H7 (cell line): Measurements from ENCODE around the gene NPAS3. TPM values are rescaled to one million over a fixed set of nuclear protein-coding genes. Genes with fewer than 3 reads are reported as not detected.

Experiments
- DNase-seq: peaks from one replicate; pipeline ENCODE4 v3.0.0; 2012
- H3K27me3 ChIP-seq: 2 replicates; pipeline ENCODE4 v1.6.0; 2011; ENCODE audit warnings: mild to moderate bottlenecking, low read length; ENCODE audit not compliant: control insufficient read depth, insufficient read depth
- H3K36me3 ChIP-seq: replicated peaks from 2 replicates; pipeline ENCODE4 v1.5.1; 2011; ENCODE audit warnings: low read length; ENCODE audit not compliant: control insufficient read depth, insufficient read depth
- H3K4me3 ChIP-seq: 2 replicates; pipeline ENCODE4 v1.5.1; 2011; ENCODE audit warnings: low read depth, mild to moderate bottlenecking, control low read depth, low read length, moderate library complexity; ENCODE audit not compliant: insufficient read depth
- total RNA-seq: library from RNA; depleted of rRNA; stranded (reverse); fragments of >200 nt; shearing (Covaris generic); gene quantifications from 2 replicates; pipeline ENCODE4 v1.2.3, GENCODE V29; 2014

NPAS3 gene
- total RNA-seq, 1 experiment from 2014 or later, result 4.3 TPM

DNA sequence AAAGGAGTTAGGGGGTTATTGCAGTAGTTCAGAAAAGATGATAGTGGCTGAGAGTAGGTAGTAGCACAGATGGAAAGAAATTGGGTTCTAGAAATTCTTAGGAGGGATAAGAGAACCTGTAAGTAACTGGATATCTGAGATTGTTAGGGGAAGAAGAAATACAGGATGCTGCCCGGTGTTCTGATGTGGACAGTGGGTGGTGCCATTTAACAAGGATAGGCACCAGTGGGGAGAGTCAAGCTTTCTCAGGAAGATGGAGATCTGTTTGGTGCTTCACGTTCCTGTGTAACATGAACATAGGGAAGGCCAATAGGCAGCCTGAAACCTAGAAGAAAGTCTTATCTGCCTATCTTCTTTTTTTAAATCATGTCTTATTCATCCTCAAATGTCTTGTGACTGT, 245.9 kb downstream of the NPAS3 start:
- DNase-seq, result no peak

DNA sequence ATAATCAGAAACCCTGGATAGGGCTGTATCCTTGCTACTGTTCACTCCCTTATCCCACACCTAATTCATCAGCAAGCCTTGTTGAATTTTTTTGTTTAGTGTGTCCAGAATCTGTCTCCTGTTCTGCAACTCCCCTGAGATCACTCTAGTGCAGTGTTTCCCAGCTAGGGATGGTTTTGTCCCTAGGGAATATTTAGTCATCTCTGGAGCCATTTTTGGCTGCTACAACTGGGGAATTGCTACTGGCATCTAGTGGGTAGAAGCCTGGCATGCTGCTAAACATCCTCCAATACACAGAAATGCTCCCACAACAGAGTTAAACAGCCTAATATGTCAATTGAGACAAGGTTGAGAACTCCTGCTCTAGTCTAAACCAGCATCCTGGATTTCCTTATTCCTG, 248.0 kb downstream of the NPAS3 start:
- Histone ChIP-seq H3K4me3 (no peak overlapping the region), H3K27me3 (no peaks in the 10 kb centered on the region), H3K36me3 (no peaks in the 10 kb centered on the region)
- DNase-seq, result no peak

More for the DNA sequence above, 245.9 kb downstream of the NPAS3 start:
- no peaks in the 10 kb centered on the region for H3K36me3 ChIP-seq
- H3K27me3 ChIP-seq, result no peaks in the 10 kb centered on the region
- no peak overlapping the region for H3K4me3 ChIP-seq

DNA sequence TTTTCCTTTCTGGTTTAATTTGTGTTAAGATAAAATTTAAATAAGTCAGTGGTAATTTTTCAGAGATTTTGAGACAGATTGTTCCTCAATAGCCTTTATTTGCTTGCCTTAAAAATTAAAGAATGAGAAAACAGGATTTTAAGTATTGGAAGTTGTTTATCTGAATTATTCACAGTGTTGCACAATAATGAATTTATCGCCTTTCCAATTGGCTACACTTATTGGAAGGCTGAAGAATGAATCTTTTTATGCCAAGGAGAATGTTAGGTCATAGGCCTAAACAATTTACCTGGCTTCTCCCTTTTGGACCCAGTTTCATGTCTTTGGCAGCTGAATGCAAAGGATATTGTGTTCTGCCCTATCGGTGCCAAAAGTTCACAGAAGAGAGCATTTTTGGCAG, 250.2 kb downstream of the NPAS3 start:
- DNase-seq, result no peak
- no peak overlapping the region for H3K4me3 ChIP-seq
- no peaks in the 10 kb centered on the region for H3K27me3 ChIP-seq
- H3K36me3 ChIP-seq, result no peaks in the 10 kb centered on the region

DNA sequence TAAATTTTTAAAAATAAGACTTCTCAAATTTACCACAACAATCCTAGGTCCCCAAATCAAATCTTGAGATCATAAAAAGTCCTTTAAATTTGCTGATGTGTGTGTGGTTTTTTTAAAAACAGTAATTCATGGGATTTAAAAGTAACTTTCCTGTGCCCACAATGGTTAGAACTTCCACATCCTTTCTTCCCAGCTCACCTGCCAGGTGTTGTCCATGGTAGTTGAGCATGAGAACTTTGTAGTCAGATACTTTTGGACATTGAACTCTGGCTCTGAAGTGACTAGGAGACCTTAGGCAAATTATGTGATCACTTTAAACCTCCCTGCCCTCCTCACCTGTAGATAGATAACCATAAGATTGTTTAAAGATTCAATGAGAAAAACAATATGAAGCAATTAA, 253.2 kb downstream of the NPAS3 start:
- Histone ChIP-seq H3K27me3 (no peaks in the 10 kb centered on the region), H3K4me3 (no peak overlapping the region), H3K36me3 (no peaks in the 10 kb centered on the region)
- DNase-seq, result no peak

DNA sequence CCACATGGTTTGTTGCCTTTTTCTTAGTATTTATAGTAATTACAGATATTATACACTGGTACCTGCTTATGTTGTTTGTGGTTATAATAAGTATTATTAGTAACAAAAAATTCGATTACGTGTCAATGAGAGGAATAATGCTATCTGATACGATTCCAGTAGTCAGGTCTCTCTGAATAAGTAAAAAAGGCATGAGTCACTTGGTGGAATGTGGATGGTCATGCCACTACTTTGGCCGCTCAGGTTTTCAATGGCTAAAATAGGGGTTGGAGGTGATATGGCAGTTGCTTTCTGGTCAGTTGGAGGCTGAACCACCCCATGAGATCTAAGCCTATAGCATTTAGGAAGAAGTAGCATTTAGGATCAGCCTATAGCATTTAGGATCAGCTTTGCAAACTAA, 255.9 kb downstream of the NPAS3 start:
- DNase-seq, result no peak
- no peaks in the 10 kb centered on the region for H3K36me3 ChIP-seq

DNA sequence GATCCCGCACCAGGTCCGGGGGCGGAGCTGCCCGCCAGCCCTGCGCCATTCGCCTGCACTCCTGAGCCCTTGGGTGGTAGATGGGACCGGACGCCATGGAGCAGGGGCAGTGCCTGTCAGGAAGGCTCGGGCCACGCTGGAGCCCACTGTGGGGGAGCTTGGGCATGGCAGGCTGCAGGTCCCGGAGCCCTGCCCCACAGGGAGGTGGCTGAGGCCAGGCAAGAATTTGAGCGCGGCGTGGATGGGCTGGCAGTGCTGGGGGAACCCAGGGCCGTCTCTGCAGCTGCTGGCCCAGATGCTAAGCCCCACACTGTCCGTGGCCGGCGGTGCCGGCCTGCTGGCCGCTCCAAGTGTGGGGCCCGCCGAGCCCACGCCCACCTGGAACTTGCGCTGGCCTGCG, 260.0 kb downstream of the NPAS3 start:
- no peak overlapping the region for H3K4me3 ChIP-seq
- no peaks in the 10 kb centered on the region for H3K27me3 ChIP-seq
- no peak for DNase-seq
- H3K36me3 ChIP-seq, result no peaks in the 10 kb centered on the region

More for the DNA sequence above, 255.9 kb downstream of the NPAS3 start:
- Histone ChIP-seq H3K27me3 (no peaks in the 10 kb centered on the region), H3K4me3 (no peak overlapping the region)

DNA sequence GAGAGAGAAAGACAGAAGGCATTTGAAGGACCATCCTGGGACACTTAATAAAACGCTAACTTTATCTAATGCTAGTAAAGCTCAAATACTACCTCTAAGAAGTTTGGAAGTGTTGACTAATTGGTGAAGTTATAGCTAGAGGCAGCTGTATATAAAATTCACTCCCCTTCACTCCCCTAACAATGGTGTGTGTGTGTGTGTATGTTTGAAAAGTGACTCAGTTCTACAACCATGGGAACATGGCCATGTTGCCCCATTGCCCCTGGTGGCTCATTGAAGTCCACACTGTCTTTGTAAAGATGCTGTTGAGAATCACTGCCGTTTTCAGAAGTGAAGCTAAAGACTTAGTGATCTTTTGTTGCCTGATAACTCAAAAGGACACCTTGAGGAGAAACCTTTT, 262.4 kb downstream of the NPAS3 start:
- no peak for DNase-seq
- Histone ChIP-seq H3K36me3 (no peaks in the 10 kb centered on the region), H3K27me3 (no peaks in the 10 kb centered on the region), H3K4me3 (no peak overlapping the region)

DNA sequence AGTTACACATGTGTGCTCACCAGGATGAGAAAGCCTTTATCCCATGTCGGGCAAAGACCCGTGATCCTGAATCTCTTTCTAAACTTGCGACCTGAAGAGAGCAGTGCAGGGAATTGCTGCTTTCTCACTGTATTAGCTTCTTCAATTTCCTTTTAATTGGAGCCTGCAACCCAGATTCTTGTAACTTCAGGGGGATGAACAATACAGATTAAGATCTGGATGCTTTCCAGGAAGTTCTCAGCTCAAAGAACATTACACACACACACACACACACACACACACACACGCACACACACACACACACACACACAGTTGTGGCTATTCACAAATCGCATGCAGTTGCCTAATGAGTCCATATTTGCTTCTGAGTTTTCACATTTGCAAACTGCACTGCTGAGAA, 268.3 kb downstream of the NPAS3 start:
- no peaks in the 10 kb centered on the region for H3K27me3 ChIP-seq
- no peak overlapping the region for H3K4me3 ChIP-seq
- no peaks in the 10 kb centered on the region for H3K36me3 ChIP-seq
- no peak for DNase-seq

DNA sequence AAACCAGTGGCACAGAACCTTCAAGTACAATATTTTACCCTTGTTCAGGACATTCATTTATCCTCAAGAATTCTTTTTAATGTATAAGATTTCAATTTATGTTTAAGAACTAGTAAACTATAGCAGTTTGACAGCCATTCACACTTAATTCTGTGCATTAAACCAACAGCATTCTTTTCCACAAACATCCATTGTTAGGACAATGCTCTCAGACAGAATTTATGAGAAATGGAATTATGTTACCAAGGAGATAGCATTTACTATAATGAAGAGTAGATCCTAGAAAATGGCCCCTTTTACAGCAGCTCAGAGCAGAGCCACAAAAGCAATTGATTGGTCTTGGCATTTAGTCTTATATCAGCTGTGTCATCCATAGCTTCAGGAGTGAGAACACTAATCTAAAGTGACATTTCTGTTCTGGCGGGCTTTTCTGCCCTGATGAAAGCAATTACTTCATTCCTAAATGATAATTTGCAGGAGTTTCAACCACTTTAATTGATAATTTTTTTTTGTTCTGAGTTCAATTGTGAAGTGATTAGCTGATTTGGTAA, 268.9 kb downstream of the NPAS3 start:
- DNase-seq, result no peak
- Histone ChIP-seq H3K27me3 (no peaks in the 10 kb centered on the region), H3K4me3 (no peak overlapping the region), H3K36me3 (no peaks in the 10 kb centered on the region)

DNA sequence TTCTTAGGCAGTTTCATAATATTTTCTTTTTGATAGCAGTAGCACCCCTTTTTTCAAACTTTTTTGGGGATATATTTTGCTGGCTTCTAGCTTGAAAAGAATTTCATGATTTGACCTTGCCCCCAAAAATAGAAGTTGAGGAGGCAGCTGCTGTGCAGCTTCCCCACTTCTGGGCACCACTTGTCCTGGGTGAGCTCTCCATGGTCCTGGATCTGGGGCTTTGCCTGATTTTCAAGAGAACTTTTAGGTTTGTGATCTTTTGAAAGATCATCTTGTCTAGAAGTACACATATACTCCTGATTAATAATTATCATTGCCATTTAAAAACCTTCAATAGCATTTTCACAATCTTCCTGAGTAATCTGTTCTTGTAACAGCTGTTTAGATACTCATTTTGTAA, 271.6 kb downstream of the NPAS3 start:
- H3K4me3 ChIP-seq, result no peak overlapping the region
- H3K27me3 ChIP-seq, result no peaks in the 10 kb centered on the region
- no peaks in the 10 kb centered on the region for H3K36me3 ChIP-seq
- peak; percentile 10 for DNase-seq

DNA sequence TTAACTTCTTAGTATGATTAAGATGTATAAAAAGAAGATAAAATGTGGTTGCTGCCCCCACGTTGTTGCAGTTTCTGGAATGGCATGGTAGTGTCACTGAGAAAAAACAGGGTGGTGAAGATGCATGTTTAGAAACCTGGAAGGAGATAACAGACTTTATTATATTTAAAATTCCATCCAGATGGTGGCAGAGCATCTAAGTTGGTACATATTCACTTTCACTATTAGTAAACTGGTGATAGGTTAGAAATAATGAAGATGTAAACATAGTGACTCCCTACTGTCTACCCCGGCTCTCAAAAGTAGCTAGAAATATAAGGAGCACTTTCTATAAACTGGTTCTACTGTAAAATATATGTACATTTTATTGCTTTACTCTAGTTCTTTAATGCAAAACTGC, 279.3 kb downstream of the NPAS3 start:
- DNase-seq, result no peak
- no peaks in the 10 kb centered on the region for H3K27me3 ChIP-seq
- H3K36me3 ChIP-seq, result no peaks in the 10 kb centered on the region
- no peak overlapping the region for H3K4me3 ChIP-seq

DNA sequence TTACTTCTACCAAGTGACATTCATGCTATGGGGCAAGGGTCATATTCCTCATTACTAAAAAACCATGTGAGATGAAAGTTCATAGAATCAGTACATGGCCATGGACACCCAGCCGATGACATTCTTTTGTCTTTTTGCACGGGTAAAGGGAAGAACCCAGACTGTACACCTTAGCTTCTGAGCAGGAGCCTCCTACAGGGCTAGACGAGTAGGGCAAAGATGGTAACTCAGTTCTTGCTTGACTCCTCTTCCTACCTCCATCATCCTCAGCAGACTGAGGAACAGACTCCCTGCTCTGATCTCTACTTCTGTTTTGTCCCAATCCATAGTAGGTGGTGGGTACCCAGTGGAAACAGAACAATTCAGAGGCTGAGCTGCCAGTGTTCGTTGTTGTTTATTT, 281.3 kb downstream of the NPAS3 start:
- H3K4me3 ChIP-seq, result no peak overlapping the region
- H3K27me3 ChIP-seq, result no peaks in the 10 kb centered on the region
- no peak for DNase-seq
- H3K36me3 ChIP-seq, result no peaks in the 10 kb centered on the region

DNA sequence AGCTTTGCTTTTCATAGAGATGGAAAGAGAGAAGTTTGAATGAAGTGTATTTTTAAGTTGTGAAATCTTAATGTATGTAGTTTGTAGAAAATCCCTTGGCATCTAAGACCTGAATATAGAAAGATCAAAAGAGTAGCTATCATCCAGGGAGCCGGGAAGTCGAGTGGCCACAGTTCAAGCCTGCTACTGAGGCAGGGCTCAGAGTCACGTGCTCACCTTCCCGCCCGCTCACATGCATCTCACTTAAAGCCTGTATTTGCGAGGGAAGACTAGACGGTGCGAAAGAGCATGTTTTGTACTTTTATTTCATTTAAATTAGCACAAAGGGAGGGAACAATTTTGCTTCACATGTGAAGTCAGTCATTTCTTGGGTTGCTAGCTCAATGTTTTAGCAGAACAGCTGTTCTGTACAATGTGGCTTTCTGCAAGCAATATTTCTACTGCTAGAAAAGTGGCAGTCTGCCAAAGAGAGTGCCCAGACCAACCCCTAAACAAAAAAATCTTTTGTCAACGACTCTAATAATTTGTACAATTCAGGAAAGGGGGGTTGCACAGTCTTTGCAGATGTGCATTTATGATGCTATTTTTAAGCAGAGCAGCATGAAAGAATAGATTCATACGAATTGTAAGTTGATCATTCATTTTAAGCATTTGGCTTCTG, 290.7 kb downstream of the NPAS3 start:
- no peaks in the 10 kb centered on the region for H3K36me3 ChIP-seq
- H3K27me3 ChIP-seq, result no peaks in the 10 kb centered on the region
- no peak overlapping the region for H3K4me3 ChIP-seq
- no peak for DNase-seq

DNA sequence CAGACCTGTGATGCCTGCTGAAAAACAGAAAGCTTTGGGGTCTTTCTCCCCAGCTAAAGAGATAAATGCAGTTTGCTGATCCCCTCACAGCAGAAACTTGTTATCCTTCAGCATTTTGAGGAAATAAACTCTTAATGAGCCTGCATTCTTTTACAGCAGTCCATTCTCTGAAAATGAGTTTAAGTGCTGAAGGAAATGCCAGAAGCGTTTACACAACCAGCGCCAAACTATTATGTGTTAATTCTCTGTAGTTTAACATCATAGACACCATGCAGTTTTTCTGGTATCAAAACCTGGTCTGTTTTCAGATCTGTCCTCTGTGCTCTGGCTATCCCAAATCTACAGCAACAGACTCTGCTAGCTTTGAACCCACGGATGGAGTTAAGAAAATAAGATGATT, 291.3 kb downstream of the NPAS3 start:
- Histone ChIP-seq H3K36me3 (no peaks in the 10 kb centered on the region), H3K27me3 (no peaks in the 10 kb centered on the region), H3K4me3 (no peak overlapping the region)
- DNase-seq, result no peak

DNA sequence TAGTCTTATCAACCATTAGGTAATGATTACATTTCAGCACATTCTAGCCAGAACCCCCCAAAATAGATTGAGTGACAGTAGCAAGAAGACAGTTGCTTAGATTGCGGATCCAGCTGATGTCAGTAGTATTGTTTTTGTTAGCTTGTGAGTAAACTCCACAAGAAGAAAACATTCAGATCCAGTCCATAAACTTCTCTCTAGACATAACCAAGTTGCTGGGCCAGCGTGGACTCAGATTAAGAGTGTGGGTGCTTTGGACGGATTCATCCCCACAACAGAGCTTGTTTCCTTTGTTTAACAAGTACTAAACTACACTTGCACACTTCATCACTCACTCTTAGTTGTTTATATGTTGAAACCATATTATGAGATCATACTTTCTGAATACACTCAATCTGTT, 293.4 kb downstream of the NPAS3 start:
- Histone ChIP-seq H3K4me3 (no peak overlapping the region), H3K27me3 (no peaks in the 10 kb centered on the region), H3K36me3 (no peaks in the 10 kb centered on the region)
- DNase-seq, result no peak
